HG03066 (cell line): Measurements from ENCODE around the gene MCRIP1.

Experiments used
- ATAC-seq: cut with Tn5 transposase; IDR thresholded peaks from one replicate; pipeline ENCODE4 v1.9.1; 2021; ENCODE audit warnings: low read depth; ENCODE audit not compliant: unreplicated experiment

MCRIP1 gene

GRCh38 chr17:81863123-81863675 is 30.1 kb upstream of the MCRIP1 start:
- no peak for ATAC-seq

- ATAC-seq: peak; percentile 69
Measured at GRCh38 chr17:81860756-81861568, 27.9 kb upstream of the MCRIP1 start.

GRCh38 chr17:81859906-81860755 is 27.0 kb upstream of the MCRIP1 start, which contains the start of gene P4HB:
P4HB (minus strand) TSS chr17:81860535; CDS start chr17:81860471, 64 bp downstream.
- ATAC-seq: peak; percentile 74

GRCh38 chr17:81858967-81859905 is 26.1 kb upstream of the MCRIP1 start:
- ATAC-seq: no peak

GRCh38 chr17:81858170-81858966 is 25.3 kb upstream of the MCRIP1 start:
- no peak for ATAC-seq

- ATAC-seq: no peak
Measured at GRCh38 chr17:81854974-81855774, 22.1 kb upstream of the MCRIP1 start.

- no peak for ATAC-seq
Measured at GRCh38 chr17:81852237-81852636, 19.1 kb upstream of the MCRIP1 start.

- ATAC-seq: no peak
Measured at GRCh38 chr17:81851423-81851822, 18.3 kb upstream of the MCRIP1 start.

GRCh38 chr17:81849457-81849856 is 16.4 kb upstream of the MCRIP1 start:
- ATAC-seq: no peak

GRCh38 chr17:81846743-81847689 is 13.9 kb upstream of the MCRIP1 start:
- ATAC-seq: no peak

GRCh38 chr17:81845881-81846742 is 13.0 kb upstream of the MCRIP1 start:
- no peak for ATAC-seq

- ATAC-seq: no peak
Measured at GRCh38 chr17:81845361-81845760, 12.3 kb upstream of the MCRIP1 start.

GRCh38 chr17:81844887-81845286 is 11.8 kb upstream of the MCRIP1 start:
- no peak for ATAC-seq

GRCh38 chr17:81844327-81844851 is 11.3 kb upstream of the MCRIP1 start:
- ATAC-seq: no peak

GRCh38 chr17:81843713-81844326 is 10.7 kb upstream of the MCRIP1 start:
- no peak for ATAC-seq
